GM10847 (cell line): Measurements from ENCODE around the gene TBCD.

Experiments used
- POLR2A ChIP-seq: IDR thresholded peaks from 2 replicates; pipeline ENCODE4 v1.6.1; 2011; ENCODE audit not compliant: insufficient read length; ENCODE audit errors: extremely low read depth

The TBCD gene

DNA sequence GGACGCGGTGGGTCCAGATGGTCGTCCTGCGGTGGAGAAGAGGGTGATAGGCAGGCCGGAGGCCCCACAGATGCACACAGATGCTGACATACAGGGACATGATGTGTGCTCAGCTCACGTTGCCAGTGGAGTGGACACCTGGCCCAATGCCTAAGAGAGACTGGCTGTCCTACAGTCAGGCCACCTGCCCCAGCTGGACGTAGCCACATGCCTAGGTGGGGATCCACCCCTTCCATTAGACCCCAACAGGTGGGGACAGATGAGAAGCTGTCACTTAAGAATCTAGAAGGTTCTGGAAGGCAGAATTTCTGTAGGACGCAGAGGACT is 205.6 kb downstream of the TBCD start:
- TF ChIP-seq POLR2A: no peak

DNA sequence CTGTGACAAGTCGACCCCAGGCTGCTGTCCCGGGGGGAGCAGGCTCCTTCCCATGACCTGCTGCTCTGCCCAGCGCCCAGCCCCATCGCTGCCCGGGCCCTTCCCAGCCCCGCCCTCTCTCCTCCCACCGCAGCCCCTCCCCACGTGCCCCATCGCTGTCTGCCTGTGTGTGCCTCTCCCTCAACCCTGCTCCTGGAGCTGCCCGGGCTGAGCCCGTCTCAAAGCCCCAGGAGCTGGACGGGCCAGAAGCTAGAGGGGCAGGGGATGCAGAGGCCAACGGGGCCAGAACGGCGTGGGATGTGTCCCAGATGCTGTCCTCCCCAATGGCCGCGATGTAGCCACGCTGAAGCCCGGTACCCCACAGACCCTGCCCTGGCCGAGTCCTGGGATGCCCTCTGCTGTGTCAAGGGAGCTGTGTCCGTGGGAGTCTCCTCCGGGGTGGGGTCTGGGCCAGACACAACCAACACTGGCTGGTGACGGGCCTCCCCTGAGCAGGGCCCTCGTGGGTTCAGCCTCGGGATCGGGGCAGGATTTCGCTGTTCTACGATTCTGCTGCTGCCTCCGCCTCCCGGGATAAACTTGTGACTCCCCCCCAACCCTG is 206.2 kb downstream of the TBCD start:
- TF ChIP-seq POLR2A: no peak

DNA sequence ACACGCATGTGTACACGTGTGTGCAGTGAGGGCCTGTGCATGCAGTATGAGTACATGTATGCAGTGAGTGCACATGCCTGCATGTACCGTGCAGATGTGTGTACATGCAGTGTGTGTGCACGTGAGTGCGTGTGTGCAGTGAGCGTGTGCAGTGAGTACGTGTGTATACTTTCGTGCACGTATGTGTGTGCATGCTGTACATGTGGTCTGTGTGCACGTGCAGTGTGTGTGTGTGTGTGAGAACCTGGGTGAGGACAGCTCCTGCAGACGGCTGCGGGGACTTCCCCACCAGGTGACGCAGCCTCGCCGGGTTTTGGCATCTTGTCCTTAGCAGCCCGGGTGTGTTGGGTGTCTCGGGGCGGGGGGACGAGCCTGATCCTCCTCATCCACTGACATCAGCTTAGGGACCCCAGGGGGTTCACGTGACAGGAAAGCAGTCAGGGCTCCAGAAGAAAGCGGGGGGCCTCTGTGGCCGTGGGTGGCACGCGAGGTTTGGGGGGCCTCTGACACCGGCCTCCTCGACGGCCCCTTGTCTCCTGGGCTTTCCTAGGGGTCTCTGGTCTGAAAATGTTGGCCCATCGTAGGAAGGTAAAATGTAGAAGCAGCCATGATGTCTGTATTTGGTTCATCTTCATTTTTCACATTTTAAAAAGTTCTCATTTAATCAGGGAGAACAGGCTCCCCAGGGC is 207.5 kb downstream of the TBCD start:
- no peak for TF ChIP-seq POLR2A

DNA sequence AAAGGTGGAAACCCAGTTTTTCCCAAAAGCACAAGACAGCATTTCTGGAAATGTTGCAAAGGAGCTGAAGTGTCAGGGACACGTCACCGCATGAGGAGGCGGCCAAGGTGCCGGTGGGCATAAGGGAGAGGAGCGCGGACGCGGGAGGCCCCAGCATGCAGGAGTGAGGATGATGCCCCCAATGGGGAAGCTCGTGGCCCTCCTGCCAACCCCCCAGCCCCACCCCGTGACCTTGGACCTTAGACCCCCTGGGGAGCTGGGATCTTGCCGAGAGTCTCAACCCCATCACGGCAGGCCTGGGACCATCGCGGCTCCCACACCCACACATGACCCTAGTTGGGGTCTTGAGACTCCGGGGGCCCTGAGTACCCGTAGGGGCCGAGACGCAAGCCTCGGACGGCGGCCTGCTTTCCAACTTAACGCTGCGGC is 208.1 kb downstream of the TBCD start:
- no peak for TF ChIP-seq POLR2A

DNA sequence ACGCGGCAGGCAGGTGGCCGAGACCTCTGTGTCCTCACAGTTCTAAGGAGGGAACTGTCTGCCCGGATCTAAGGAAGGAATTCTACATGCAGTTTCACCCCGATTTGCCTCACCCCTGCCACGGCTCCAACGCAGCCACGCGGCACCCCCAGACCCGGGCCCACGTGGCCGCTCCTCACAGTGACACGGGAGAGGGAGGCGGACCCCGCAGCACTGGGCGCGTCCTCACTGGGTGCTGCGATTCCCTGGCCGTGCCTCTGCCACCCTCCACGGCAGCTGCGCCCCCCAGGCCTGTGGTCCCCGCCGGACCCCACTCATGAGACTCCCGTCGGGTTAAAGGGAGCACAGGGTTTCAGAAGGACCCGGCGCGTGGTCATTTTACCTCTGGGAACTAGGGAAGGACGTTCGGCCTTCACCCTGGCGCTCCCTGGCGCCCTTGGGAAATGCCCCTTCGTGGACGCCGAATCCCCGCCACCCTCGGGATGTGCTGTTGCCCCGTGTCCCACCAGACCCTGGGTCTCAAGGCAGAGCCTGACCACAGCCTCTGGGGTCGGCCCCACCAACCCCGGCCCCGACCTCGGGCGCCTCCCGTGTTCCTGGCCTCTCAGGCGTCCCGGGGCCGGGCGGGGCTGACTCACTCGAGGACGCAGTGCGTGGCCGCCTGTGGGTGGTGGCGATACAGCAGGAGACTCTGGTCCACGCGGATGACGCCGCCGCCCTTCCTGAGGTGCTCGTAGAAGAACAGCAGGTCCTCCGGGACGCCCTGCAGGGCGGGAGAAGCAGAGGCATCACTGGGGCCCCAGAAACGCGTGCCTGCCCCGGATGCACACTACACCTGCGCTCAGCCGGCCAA is 208.8 kb downstream of the TBCD start:
- TF ChIP-seq POLR2A: no peak

DNA sequence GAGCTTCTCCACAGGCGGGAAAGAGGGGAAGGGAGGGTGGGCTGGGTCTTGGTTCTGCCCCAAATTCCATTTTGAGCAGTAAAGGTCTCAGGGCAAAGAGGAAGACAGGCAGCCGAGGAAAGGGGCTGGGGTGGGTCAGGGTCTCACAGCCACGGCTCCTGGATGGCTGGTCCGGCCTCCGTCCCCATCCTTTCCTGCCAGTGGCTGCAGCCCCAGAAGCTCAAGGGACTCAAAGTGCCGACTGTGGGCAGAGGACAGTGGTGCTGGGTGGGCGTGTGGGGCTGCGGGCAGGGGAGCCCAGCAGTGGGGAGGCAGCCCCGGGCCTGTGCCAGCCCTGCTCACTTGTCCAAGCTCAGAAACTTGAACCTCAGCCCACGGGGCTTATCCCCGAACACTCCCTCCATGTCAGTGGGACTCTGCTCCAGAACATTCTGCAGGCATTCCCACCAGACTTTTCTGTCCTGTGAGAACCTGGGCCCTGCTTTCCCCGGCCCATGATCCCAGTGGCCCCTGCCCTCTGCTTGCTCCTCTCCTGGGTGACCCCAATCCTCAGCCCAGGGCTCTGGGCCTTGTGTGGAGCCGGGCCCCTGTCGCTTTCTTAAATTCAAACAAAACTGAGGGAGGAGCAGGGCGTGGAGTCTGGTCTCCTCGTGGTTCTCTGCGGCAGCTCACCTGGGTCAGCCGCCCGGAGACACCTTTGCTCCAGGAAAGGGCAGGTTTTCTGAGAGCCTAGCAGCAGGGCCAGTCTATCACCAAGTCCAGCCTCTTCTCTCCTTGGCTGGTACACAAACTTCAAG is 209.7 kb downstream of the TBCD start:
- TF ChIP-seq POLR2A: no peak

DNA sequence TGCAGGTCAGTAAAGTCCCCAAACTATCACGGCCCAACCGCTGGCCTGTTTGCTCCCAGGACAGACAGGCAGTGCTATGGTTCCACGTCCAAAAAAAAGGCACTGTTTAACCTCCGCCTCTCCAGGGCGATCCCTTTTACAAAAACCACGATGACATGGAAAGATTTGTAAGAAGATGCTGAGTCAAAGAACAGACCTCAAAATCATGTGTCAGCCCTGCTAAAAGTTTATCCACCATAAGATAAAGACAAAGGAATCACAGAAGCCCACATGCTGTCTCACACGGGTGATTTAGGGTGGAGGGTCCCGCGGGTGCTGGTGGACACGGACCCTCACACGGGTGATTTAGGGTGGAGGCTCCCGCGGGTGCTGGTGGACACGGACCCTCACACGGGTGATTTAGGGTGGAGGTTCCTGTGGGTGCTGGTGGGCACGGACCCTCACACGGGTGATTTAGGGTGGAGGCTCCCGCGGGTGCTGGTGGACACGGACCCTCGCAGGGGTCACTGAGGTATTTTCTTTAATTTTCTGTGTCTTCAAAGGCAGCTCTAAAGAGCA is 210.4 kb downstream of the TBCD start:
- no peak for TF ChIP-seq POLR2A

DNA sequence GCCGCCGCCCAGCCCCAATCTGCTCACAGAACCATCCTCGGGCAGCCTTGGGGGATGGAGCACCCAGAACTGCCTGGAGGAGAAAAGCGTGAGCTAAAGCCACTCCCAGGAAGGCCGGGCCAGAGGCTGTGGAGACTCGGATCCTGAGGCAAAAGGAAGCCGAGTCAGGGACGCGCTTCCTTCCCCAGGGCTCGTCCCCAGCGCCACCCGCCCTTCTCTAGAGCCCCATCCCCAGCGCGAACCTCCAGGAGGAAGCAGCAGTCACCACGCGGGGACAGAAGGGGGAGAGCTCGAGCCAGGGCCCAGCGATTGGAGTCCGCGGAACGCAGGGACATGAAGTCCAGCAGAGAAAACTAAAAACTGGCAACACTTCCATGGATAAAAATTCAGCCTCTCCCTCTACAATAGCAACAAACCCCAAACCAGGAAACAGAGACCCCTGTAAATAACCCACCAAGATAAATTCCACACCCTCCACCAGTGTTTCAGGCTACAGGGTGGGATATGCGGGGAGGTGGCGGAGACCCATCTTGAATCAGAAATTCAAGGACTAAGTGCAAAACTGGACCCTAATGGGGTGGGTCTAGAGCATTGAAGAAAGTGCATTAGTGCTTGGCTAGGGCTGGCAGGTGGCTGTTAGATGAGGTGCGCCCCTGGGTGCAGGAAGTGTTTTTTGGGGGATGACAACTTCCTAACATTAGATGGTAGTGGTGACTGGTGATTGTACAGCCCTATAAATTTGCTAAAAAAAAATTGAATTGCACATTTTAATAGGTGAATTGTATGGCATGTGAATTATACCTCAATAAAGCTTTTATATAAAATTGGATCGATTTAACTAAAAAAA is 211.5 kb downstream of the TBCD start:
- no peak for TF ChIP-seq POLR2A

DNA sequence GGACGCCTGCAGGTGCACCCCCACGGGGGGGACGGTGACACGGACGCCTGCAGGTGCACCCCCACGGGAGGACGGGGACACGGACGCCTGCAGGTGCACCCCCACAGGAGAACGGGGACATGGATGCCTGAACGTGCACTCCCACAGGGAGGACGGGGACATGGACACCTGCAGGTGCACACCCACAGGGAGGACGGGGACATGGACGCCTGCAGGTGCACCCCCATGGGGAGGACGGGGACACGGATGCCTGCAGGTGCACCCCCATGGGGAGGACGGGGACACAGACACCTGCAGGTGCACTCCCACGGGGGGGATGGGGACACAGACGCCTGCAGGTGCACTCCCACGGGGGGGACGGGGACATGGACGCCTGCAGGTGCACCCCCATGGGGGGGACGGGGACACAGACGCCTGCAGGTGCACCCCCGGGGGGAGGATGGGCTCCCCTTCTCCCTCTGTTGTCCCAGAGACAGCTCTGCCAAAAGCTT is 213.0 kb downstream of the TBCD start:
- no peak for TF ChIP-seq POLR2A

DNA sequence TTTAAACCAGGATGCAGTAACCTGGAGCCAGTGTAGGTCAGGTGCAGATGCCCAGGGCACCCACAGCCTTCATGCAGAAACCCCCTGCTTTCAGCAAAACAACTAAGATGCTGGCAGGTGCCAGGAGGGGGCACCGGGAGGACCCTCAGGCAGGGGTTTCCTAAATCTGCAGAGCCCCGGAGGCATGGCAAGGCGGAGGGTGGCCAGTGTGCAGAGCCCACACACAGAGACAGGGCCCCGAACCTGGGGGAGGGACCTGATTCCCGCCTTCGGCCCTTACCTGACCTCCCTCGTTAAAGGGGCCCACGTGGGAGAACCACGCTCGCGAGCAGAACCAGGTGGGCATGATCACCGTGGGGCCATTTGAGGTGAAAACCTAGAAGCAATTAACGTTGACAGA is 213.5 kb downstream of the TBCD start:
- TF ChIP-seq POLR2A: no peak

DNA sequence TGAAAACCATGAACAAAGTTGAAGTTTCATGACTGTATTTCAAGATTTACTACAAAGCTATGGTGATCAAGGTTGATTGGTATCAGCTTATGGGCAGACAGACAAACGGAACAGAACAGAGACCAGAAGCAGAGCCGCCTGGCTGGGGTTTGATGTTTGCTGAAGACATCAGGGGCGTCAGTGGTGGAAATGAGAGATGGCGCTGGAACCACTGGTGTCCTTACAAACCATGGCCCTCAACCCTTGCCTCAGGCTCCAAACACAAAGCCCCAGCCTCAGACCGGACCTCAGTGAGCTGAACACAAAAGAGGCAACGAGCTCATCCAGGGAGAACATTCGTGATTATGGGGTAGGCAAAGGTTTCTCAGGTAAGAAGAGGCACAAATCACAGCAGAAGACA is 214.6 kb downstream of the TBCD start:
- no peak for TF ChIP-seq POLR2A

DNA sequence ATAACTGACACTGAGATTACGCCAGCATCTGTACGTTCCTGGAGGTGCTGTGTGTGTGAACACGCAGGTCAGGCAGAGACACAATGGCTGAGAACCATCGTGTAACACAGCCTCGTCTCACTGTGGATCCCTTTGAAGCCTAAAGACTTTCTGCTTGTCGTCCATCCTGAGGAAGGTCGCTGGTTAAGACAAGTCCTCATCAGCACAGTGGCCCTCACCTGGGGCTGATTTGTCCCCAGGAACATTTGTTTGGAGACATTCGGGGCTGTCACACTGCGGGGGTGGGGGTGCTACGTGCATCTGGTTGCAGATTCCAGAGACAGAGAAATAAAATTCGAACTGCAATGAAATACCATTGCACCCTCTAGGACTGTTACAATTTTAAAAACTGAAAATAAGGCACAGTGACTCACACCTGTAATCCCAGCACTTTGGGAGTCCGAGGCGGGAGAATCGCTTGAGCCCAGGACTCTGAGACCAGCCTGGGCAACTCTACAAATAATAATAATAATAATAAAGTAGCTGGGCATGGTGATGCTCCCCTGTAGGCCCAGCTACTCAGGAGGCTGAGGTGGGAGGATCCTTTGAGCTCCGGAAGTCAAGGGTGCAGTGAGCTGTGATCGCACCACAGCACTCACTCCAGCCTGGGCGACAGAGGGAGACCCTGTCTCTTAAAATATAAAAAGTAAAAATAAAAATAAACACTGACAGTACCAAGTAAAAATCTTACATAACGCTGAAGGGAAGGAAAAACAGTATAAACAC is 215.6 kb downstream of the TBCD start:
- no peak for TF ChIP-seq POLR2A

DNA sequence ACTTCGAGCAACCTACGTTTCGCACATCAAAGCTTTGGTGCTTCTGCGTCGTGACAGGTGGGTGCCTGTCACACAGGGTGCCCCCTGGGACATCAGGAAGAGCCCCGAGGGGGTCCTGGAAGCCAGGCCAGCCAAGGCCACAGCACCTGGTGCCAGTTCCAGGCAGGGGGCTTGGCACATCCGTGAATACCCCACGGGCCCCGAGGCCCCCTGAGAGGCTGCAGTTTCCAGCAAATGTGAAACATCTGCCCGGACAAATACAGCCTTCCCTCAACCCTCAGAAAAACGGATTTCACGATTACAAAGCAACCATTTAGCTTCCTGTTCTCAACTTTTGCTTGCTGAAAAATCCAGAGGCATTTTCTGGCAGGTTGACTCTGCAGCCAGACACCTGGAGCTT is 218.2 kb downstream of the TBCD start:
- TF ChIP-seq POLR2A: no peak
